Stimulated activated naive CD8-positive, alpha-beta T cell treated with anti-CD3 and anti-CD28 coated beads, Interleukin-15, Interleukin-2, amounts not matched to agents 100 U/mL and 50 U/mL, for 24 hours (primary cell): Measurements from ENCODE around the gene NDUFV2.
"Not testable (repeated sequence)": the region's sequence is repeated elsewhere in the genome, so short reads cannot be mapped to it uniquely, and the experiment has no call there.

Experiments used
- ATAC-seq: fragments of 150-1000 bp; cut with Tn5 transposase; one replicate; pipeline ENCODE4 v1.10.0; 2021
- DNase-seq: peaks from one replicate; pipeline ENCODE4 v3.0.0; 2021

The NDUFV2 gene

GRCh38 chr18:9153256-9153655 is 50.8 kb downstream of the NDUFV2 start:
- DNase-seq (no peak), ATAC-seq (no peak)

DNA sequence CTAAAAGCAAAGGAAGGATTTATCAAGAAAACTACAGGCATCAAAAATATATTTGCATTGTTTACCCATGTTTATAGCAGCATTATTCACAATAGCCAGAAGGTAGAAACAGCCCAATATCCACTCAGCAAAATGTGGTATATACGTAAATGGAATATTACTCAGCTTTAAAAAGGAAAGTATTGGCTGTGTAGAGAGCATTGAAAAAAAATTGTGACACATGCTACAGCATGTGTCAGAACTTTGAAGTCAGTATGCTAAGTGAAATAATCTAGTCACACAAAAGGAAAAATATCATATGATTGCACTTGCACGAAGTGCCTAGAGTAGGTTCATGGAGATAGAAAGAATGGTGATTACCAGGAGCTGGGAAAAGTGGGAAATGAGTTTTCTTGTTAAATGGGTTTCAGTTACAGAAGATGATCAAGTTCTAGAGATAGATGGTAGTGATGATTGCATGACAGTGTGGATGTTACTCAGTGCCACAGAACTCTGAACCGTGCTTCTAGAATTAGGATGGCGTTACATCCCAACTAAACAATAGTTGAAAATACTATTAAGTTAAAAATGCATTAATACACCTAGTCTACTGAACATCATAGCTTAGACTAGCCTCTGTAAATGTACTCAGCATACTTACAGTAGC is 54.2 kb downstream of the NDUFV2 start:
- DNase-seq (no peak), ATAC-seq (peak; percentile 68)

DNA sequence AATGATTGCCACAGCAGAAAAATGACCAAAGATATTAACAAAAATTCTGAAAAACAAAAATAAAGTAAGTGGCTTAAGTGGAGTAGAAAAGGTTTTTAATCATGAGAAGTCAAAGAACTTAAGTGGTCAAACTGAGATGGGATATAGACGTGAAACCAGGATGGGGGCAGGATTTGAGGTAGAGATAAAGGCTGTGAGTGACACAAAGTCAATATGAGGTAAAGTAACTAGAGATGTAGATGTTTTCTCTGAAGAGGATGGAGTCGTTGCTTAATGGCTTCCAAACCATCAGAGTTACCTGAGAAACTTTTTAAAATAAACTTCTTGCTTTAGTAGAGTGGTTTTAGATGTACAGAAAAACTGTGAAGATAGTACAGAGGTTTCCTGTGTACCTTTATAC is 55.3 kb downstream of the NDUFV2 start:
- no peak for DNase-seq
- ATAC-seq = no peak

DNA sequence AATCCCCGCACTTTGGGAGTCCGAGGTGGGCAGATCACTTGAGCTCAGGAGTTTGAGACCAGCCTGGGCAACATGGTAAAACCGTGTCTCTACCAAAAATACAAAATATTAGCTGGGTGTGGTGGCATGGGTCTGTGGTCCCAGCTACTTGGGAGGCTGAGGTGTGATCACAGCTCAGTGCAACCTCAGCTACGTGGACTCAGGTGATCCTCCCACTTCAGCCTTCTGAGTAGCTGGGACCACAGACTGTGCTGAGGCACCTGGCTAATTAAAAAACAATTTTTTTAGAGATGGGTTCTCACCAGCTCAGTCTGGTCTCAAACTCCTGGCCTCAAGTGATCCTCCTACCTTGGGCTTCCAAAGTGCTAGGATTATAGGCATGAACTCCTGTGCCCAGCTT is 57.5 kb downstream of the NDUFV2 start:
- DNase-seq (no peak), ATAC-seq (no peak)

GRCh38 chr18:9162663-9163062 is 60.2 kb downstream of the NDUFV2 start:
- ATAC-seq = not testable (repeated sequence)

DNA sequence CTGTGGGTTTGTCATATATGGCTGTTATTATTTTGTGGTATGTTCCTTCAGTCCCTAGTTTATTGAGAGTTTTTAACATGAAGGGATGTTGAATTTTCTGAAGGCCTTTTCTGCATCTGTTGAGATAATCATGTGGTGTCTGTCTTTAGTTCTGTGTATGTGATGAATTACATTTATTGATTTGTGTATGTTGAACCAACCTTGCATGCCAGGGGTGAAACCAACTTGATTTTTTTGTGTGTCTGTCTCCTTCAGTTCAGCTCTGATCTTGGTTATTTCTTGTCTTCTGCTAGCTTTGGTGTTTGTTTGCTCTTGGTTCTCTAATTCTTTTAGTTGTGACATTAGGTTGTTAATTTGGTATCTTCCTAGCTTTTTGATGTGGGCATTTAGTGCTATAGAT is 61.6 kb downstream of the NDUFV2 start:
- not testable (repeated sequence) for DNase-seq, ATAC-seq

More at GRCh38 chr18:9162663-9163062, 60.2 kb downstream of the NDUFV2 start:
- DNase-seq = not testable (repeated sequence)

- not testable (repeated sequence) for DNase-seq, ATAC-seq
These were observed 63.4 kb downstream of the NDUFV2 start for GRCh38 chr18:9165883-9166282.

DNA sequence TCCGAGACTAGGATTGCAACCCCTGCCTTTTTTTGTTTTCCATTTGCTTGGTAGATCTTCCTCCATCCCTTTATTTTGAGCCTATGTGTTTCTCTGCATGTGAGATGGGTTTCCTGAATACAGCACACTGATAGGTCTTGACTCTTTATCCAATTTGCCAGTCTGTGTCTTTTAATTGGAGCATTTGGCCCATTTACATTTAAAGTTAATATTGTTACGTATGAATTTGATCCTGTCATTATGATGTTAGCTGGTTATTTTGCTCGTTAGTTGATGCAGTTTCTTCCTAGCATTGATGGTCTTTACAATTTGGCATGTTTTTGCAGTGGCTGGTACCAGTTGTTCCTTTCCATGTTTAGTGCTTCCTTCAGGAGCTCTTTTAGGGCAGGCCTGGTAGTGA is 67.0 kb downstream of the NDUFV2 start:
- ATAC-seq, DNase-seq: not testable (repeated sequence)

DNA sequence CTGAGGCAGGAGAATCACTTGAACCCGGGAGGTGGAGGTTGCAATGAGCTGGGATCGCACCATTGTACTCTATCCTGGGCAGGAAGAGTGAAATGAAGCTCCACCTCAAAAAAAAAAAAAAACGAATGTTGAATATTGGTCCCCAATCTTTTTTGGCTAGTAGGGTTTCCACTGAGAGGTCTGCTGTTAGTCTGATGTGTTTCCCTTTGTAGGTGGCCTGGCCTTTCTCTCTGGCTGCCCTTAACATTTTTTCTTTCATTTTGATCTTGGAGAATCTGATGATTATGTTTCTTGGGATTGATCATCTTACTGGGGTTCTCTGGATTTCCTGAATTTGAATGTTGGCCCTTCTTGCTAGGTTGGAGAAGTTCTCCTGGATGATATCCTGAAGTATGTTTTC is 69.4 kb downstream of the NDUFV2 start:
- not testable (repeated sequence) for ATAC-seq

DNA sequence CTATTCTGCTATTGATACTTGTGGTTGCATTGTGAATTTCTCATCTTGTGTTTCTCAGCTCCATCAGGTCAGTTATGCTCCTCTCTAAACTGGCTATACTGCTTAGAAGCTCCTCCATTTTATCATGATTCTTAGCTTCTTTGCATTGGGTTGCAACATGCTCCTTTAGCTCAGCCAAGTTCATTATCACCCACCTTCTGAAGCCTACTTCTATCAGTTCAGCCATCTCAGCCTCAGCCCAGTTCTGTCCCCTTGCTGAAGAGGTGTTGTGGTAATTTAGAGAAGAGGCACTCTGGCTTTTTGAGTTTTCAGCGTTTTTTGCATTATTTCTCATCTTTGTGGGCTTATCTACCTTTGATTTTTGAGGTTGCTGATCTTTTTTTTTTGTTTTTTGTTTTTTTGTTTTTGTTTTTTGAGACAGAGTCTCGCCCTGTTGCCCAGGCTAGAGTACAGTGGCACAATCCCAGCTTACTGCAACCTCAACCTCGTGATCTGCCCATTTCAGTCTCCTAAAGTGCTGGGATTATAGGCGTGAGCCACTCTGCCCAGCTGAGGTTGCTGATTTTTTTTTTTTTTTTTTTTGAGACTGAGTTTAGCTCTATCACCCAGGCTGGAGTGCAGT is 70.1 kb downstream of the NDUFV2 start:
- DNase-seq = no peak
- ATAC-seq = no peak

More for the DNA sequence above, 69.4 kb downstream of the NDUFV2 start:
- DNase-seq = not testable (repeated sequence)

DNA sequence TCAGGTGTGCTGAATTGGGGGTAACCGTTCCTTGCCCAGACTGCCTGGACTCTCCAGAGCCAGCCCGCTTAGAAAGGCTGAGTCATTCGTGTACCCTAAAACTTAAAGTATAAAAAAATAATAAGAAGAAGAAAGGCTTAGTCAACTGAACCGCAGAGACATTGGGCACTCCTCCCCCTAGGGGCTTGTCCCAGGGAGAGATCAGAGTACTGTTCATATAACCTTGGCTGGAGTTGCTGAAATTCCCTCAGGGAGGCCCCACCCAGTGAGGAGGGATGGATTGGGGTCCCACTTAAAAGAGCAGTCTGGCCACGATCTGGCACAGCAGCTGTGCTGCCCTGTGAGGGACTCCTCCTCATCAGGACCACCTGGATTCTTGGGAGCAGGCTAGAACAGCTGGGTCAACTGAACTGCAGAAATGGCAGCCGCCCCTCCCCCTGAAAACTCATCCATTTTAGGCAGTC is 71.3 kb downstream of the NDUFV2 start:
- peak; percentile 59 for ATAC-seq
- DNase-seq = no peak

DNA sequence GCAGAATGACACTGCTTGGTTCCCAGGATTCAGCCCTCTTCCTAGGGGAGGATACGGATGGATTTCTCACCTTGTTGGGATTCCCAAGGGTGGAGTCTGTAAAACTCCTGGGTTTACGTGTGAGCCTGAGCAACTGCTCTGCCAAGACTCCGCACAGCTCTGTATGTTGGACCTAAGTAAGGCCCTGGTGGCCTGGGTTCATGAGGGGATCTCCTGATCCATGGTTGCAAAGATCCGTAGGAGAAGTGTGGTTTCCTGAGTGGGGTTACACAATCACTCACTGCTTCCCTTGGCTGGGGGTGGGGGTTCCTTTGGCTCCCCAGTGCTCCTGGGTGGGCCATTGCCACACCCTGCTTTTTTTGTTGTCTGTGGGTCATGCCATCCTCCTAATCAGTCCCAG is 71.8 kb downstream of the NDUFV2 start:
- DNase-seq (no peak), ATAC-seq (no peak)

GRCh38 chr18:9175115-9175514 is 72.6 kb downstream of the NDUFV2 start:
- DNase-seq (no peak), ATAC-seq (no peak)

DNA sequence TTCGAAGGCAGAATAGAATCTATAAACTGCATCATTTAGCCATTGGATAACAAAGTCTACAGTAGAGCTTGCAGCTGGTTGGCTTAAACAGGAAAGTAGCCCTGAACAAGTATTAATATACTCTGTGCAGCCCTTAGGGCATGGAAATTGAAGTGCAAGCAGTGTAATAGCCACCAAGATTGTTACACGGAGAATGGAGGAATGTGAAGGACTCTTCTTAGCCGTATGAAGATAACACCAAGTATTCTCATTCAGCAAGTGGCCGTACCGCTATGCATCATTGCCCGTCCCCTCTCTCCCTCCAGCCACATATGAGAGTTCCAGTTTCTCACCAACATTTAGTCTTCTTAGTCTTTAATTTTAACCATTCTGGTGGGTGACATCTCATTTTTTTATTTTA is 74.5 kb downstream of the NDUFV2 start:
- ATAC-seq (no peak), DNase-seq (no peak)

DNA sequence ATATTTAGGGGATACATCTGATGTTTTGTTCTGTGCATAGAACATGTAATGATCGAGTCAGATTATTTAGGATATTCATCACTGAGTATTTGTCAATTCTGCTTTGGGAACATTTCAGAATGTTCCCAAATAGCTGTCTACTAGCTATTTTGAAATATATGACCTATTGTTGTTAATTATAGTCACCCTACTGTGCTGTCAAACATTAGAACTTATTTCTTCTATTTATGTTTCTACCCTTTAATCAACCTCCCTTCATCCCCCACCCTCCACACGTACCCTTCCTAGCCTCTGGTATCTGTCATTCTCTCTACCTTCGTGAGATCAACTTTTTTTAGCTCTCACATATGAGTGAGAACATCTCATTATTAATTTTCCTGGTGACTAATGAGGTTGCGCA is 75.0 kb downstream of the NDUFV2 start:
- DNase-seq (no peak), ATAC-seq (no peak)

DNA sequence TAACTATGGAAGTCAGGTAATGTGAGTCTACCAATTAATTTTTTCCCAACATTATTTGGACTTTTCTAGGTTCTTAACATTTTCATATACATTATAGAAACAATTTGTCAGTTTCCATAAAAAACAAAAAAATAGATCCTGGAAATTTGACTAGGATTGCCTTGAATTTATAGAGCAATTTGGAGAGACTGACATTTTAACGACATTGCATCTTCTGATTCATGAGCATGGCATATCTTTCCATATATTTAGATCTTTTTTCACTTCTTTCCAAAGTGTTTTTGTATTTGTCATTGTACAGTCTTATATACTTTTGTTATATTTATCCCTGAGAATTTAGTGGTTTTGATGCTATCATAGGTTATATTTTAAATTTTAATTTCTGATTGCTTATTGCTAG is 76.1 kb downstream of the NDUFV2 start:
- DNase-seq (no peak), ATAC-seq (no peak)

- no peak for DNase-seq
These were observed 78.8 kb downstream of the NDUFV2 start for GRCh38 chr18:9181275-9181674.

DNA sequence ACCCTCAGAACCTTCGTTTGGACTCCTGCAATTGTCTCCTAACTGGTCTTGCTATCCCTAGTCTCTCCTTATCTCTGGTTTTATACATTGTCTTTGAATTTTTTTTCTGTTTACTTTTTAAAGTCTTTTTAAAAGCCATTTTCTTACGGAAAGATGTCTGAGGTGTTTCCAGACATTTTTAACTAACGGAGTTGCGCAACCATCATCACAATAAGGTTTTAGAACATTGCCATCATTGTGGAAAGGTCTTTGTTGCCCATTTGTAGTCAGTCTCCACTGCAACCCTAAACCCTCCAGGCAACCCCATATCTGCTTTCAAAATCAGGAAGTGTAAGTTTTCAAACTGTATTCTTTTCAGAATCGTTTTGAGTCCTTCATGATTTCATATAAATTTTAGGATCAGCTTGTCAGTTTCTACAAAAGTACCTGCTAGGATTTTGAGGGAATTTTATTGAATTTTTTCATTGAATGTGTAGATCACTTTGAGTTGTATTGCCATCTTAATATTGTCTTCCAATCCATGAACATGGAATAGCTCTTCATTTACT is 80.4 kb downstream of the NDUFV2 start:
- no peak for ATAC-seq

More at GRCh38 chr18:9181275-9181674, 78.8 kb downstream of the NDUFV2 start:
- no peak for ATAC-seq

More for the DNA sequence above, 80.4 kb downstream of the NDUFV2 start:
- no peak for DNase-seq
